CD14-positive monocyte (primary cell): ENCODE results near the gene STRN3. TPM values are rescaled to one million over a fixed set of nuclear protein-coding genes. Genes with fewer than 3 reads are reported as not detected.

Experiments used
- DNase-seq, 3 donors: peaks; one replicate each; pipeline ENCODE4 v3.0.0-alpha.2; 2011 to 2022
- H2AFZ ChIP-seq: 2 replicates; pipeline ENCODE4 v1.6.0; 2012; ENCODE audit warnings: mild to moderate bottlenecking, low read depth, low read length, inconsistent platforms; ENCODE audit not compliant: insufficient read depth, poor library complexity, severe bottlenecking
- H3K27ac ChIP-seq, 2 donors: 1 replicate in 1 of 2; 2 replicates in 1 of 2; pipeline ENCODE4 v1.5.1; 2012 to 2013; ENCODE audit warnings: low read length in 2 of 2, control low read depth in 1 of 2, inconsistent platforms in 1 of 2, low read depth in 1 of 2, mild to moderate bottlenecking in 1 of 2
- H3K27me3 ChIP-seq, 2 donors: one replicate each; pipeline versions ENCODE4 v1.6.0 to v1.6.1; 2011 to 2013; ENCODE audit warnings: low read length in 2 of 2; ENCODE audit not compliant: control insufficient read depth in 2 of 2, insufficient read depth in 2 of 2
- H3K36me3 ChIP-seq, 2 donors: replicated peaks in 1 of 2; 1 replicate in 1 of 2; 2 replicates in 1 of 2; pipeline versions ENCODE4 v1.5.1 to v1.6.1; 2012 to 2013; ENCODE audit warnings: low read length in 2 of 2, control low read depth in 1 of 2, inconsistent platforms in 1 of 2, mild to moderate bottlenecking in 1 of 2; ENCODE audit not compliant: insufficient read depth in 2 of 2, control insufficient read depth in 1 of 2
- H3K4me1 ChIP-seq, 2 donors: 1 replicate in 1 of 2; 2 replicates in 1 of 2; pipeline versions ENCODE4 v1.5.1 to v1.6.1; 2012 to 2013; ENCODE audit warnings: low read length in 2 of 2, control low read depth in 1 of 2, inconsistent platforms in 1 of 2, mild to moderate bottlenecking in 1 of 2, moderate library complexity in 1 of 2; ENCODE audit not compliant: insufficient read depth in 2 of 2, control insufficient read depth in 1 of 2
- H3K4me2 ChIP-seq: replicated peaks from 2 replicates; pipeline ENCODE3; 2012; ENCODE audit warnings: low read length, moderate library complexity, mild to moderate bottlenecking; ENCODE audit not compliant: poor library complexity, severe bottlenecking; ENCODE audit errors: extremely low read depth
- H3K4me3 ChIP-seq, 3 experiments: fragments of 200-600 bp in 1 of 3; sonication (generic) in 1 of 3; replicated peaks in 1 of 3; 1 replicate in 2 of 3; 2 replicates in 1 of 3; pipeline ENCODE4 v1.5.1; 2011 to 2013; ENCODE audit warnings: low read length in 3 of 3, mild to moderate bottlenecking in 3 of 3, control low read depth in 2 of 3, low read depth in 2 of 3, inconsistent platforms in 1 of 3, moderate library complexity in 1 of 3
- H3K79me2 ChIP-seq: 2 replicates; pipeline ENCODE4 v1.6.0; 2012; ENCODE audit warnings: mild to moderate bottlenecking, control low read depth, inconsistent platforms, low read length, moderate library complexity; ENCODE audit not compliant: insufficient read depth
- H3K9ac ChIP-seq: 2 replicates; pipeline ENCODE4 v1.6.0; 2017; ENCODE audit warnings: low read length, mild to moderate bottlenecking; ENCODE audit not compliant: insufficient read depth, poor library complexity, severe bottlenecking
- H3K9me3 ChIP-seq, 2 donors: replicated peaks in 1 of 2; 1 replicate in 1 of 2; 2 replicates in 1 of 2; pipeline versions ENCODE4 v1.5.1 to v1.6.1; 2012 to 2013; ENCODE audit warnings: low read length in 2 of 2, control low read depth in 1 of 2; ENCODE audit not compliant: control insufficient read depth in 1 of 2, insufficient read depth in 1 of 2
- H4K20me1 ChIP-seq: 2 replicates; pipeline ENCODE4 v1.6.0; 2012; ENCODE audit warnings: mild to moderate bottlenecking, low read length, control low read depth, moderate library complexity; ENCODE audit not compliant: insufficient read depth
- H3K27ac Mint-ChIP-seq, 7 donors: one replicate each; pipeline ENCODE4 v1.8.0; 2020; ENCODE audit warnings: mild to moderate bottlenecking in 7 of 7, mixed read lengths in 7 of 7, moderate library complexity in 6 of 7, inconsistent platforms in 2 of 7
- H3K27me3 Mint-ChIP-seq, 3 donors: one replicate each; pipeline ENCODE4 v1.8.0; 2021 to 2022; ENCODE audit warnings: low read depth in 3 of 3, mild to moderate bottlenecking in 3 of 3, mixed read lengths in 3 of 3, moderate library complexity in 3 of 3, inconsistent platforms in 1 of 3
- H3K36me3 Mint-ChIP-seq, 2 donors: one replicate each; pipeline ENCODE4 v1.8.0; 2020; ENCODE audit warnings: mixed read lengths in 2 of 2, inconsistent platforms in 1 of 2, mild to moderate bottlenecking in 1 of 2
- H3K4me1 Mint-ChIP-seq: one replicate; pipeline ENCODE4 v1.8.0; 2020; ENCODE audit warnings: mild to moderate bottlenecking, mixed read lengths
- H3K4me3 Mint-ChIP-seq, 2 donors: one replicate each; pipeline ENCODE4 v1.8.0; 2020; ENCODE audit warnings: mild to moderate bottlenecking in 2 of 2, mixed read lengths in 2 of 2, moderate library complexity in 1 of 2
- H3K9me3 Mint-ChIP-seq, 7 donors: one replicate each; pipeline ENCODE4 v1.8.0; 2020 to 2022; ENCODE audit warnings: mixed read lengths in 7 of 7, mild to moderate bottlenecking in 6 of 7, moderate library complexity in 6 of 7, inconsistent platforms in 2 of 7
- WGBS: methylation state at CpG from one replicate; pipeline ENCODE4 v1.1.5; 2013; ENCODE audit warnings: missing lambda C conversion rate; ENCODE audit not compliant: insufficient coverage; 5-methylcytosine and 5-hydroxymethylcytosine counted together
- intact Hi-C, 2 donors: fragments of 100-400 bp; cut with micrococcal nuclease; formaldehyde crosslinking; loops; one replicate each; pipeline versions ENCODE4 v1.15.0 to v1.15.1; 2023
- polyA plus RNA-seq, 3 donors: library from polyadenylated mRNA; depleted of rRNA in 1 of 3; unstranded in 2 of 3; stranded (reverse) in 1 of 3; fragments of 300-500 nt in 2 of 3; fragments of >200 nt in 1 of 3; fragmentation: Illumina TruSeq in 2 of 3; gene quantifications; 1 replicate in 2 of 3; 2 replicates in 1 of 3; pipeline ENCODE4 v1.2.3, GENCODE V29; 2012 to 2021
- TF ChIP-seq, protein P1 (sequence below): fragments of 200-600 bp; IDR thresholded peaks from one replicate; pipeline ENCODE4 v1.8.0; 2022; ENCODE audit warnings: antibody characterized with exemption, mild to moderate bottlenecking

The STRN3 gene
- polyA plus RNA-seq, 3 donors, result 1.0 to 12.0 (median 3.8) TPM

DNA sequence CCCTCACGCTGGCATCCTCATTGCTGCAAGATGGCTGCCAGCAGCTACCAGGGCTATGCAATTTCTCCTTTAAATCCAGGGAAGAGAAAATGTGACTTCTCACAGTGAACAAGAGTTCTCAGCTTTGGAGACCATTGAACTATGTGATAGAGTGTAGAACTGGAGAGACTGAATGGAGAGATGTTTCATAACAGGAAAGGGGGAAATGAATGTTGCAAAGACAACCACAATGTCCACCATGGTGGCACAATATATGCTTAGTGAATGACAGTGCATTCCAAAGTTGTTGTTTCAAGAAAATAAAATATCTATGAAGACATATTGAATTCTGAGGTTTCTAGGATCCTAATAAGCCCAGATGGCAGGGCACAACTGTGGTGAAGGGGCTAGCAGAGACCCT lies 165.0 kb downstream of the STRN3 start:
- Histone ChIP-seq H4K20me1 (no peaks in the 10 kb centered on the region), H2AFZ (peak overlapping the region; percentile 38), H3K9ac (no peak overlapping the region), H3K79me2 (no peaks in the 10 kb centered on the region), H3K4me1 (peaks cover 39 to 41% of the 10 kb centered on the region in 2 donors), H3K4me2 (peak overlapping the region; percentile 38), H3K9me3 (no peaks in the 10 kb centered on the region), H3K27me3 (no peaks in the 10 kb centered on the region), H3K27ac (peak overlapping the region; percentile 41 to 71), H3K36me3 (no peaks in the 10 kb centered on the region), H3K4me3 (peak overlapping the region in 1 of 3 experiments; percentile 0)
- peak overlapping the region in 1 of 2 donors; percentile 40 for H3K4me3 Mint-ChIP-seq
- H3K4me1 Mint-ChIP-seq, result peaks cover 40% of the 10 kb centered on the region
- intact Hi-C loops, result no loop called here
- H3K9me3 Mint-ChIP-seq, result peaks cover 3 to 25% (median 9%) of the 10 kb centered on the region in 7 donors
- no peaks in the 10 kb centered on the region for H3K36me3 Mint-ChIP-seq
- WGBS, result no CpG with 5 or more reads among the region's 1 CpG
- H3K27me3 Mint-ChIP-seq, result no peaks in the 10 kb centered on the region
- DNase-seq, result peak; percentile 25 to 52 (median 27)
- H3K27ac Mint-ChIP-seq, result peak overlapping the region; percentile 61 to 93 (median 73)
- TF ChIP-seq, protein P1, sequence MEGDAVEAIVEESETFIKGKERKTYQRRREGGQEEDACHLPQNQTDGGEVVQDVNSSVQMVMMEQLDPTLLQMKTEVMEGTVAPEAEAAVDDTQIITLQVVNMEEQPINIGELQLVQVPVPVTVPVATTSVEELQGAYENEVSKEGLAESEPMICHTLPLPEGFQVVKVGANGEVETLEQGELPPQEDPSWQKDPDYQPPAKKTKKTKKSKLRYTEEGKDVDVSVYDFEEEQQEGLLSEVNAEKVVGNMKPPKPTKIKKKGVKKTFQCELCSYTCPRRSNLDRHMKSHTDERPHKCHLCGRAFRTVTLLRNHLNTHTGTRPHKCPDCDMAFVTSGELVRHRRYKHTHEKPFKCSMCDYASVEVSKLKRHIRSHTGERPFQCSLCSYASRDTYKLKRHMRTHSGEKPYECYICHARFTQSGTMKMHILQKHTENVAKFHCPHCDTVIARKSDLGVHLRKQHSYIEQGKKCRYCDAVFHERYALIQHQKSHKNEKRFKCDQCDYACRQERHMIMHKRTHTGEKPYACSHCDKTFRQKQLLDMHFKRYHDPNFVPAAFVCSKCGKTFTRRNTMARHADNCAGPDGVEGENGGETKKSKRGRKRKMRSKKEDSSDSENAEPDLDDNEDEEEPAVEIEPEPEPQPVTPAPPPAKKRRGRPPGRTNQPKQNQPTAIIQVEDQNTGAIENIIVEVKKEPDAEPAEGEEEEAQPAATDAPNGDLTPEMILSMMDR, result no peak

DNA sequence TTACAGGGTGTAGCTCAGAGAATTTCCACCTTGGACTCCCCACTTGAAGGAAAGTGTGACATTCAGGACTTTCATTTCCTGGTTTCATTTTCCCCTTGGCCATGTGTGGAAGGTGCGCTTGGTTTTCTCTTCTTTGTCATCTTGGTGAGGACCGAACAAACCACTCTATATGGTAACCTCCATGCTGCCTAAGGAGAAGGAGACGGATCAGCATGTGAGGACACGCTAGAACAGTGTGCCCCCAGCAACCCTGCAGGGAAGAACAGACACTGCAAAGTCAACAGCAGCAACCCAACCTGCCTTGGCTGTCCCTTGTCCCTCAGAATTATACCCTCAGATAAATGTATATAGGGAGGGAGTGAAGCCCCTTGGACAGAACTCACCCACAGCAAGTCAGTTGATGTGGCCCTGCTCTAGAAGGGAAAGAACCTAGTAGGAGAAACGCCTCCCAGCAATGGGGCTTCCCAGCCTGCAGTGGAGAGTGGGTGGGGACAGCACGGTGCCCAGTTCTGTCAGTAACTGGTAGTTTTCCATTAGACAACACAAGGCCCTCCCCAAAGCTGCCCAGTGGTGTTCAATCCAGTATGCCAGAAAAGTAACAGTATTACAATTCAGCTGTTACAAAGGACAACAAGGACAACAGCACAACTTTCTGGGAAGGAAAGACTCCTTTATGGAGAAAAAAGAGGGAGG lies 170.7 kb downstream of the STRN3 start:
- no peak for DNase-seq
- 93% methylated on average over 3 of the region's 6 CpGs for WGBS
- no peak overlapping the region for H3K4me3 Mint-ChIP-seq
- Histone ChIP-seq H3K79me2 (no peaks in the 10 kb centered on the region), H3K9me3 (no peaks in the 10 kb centered on the region), H3K4me2 (no peak overlapping the region), H2AFZ (no peak overlapping the region), H4K20me1 (no peaks in the 10 kb centered on the region), H3K27me3 (no peaks in the 10 kb centered on the region), H3K4me3 (no peak overlapping the region), H3K4me1 (peaks cover 9 to 10% of the 10 kb centered on the region in 2 donors), H3K9ac (no peak overlapping the region), H3K27ac (no peak overlapping the region), H3K36me3 (no peaks in the 10 kb centered on the region)
- H3K27ac Mint-ChIP-seq, result no peak overlapping the region
- TF ChIP-seq, protein P1, result no peak
- H3K36me3 Mint-ChIP-seq, result no peaks in the 10 kb centered on the region
- peaks cover 0 to 5% (median 0%) of the 10 kb centered on the region in 3 donors for H3K27me3 Mint-ChIP-seq
- peaks cover 20% of the 10 kb centered on the region for H3K4me1 Mint-ChIP-seq
- H3K9me3 Mint-ChIP-seq, result peaks cover 0 to 14% (median 6%) of the 10 kb centered on the region in 7 donors
- intact Hi-C loops, result no loop called here
